T-helper 9 cell (primary cell): Measurements from ENCODE around the gene CUL5.
A peak's percentile ranks its signal among the peaks of the same experiment; 100 is the strongest.

ENCODE experiments used
- DNase-seq: peaks from one replicate; pipeline ENCODE4 v3.0.0-alpha.2; 2020
- total RNA-seq, 2 donors: gene quantifications; one replicate each; lab custom pipeline; 2026; lab: John Stamatoyannopoulos, UW

Gene CUL5
- total RNA-seq, result 42.7 to 92.3 reads per million in 2 donors

DNA sequence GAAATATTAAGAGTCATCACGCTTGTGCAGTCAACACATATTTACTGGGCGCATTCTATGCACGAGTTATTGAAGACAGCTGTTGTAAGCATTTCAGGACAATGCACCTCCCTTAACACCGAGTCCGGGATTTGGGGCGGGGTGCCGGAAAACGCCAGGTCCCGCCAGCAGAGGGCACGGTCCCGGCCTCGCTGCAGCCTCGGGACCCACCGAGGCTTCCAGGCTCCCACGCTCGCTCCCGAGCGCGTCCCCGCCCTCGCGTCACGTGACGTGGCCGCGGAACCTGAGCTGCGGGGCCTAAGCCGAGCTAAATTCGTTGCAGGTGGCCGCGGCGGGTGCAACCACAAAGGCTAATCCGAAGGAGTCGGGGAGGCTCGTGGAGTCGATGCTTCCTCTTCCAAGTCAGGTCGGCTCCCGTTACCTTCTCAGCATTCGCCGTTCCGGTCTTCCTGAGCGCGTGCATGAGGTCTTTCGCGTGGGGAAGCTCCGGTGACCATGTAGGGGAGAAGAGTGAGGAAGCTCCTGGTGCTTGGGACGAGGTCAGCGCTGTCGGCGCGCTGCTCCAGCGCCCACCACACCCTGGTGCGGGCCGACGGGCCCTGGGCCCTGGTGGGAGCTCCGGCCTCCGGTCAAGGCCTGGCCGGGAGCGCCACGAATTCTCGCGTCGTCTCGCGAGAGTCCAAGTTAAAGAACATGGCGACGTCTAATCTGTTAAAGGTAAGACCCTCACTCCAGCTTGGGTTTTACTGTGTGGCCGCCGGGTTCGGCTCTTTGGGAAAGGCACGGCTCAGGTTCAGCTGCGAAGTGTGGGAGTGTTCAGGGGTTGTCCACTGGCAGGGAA lies at the start of gene CUL5:
Gene CUL5 (plus strand): TSS at position 243 of the 841 bp plus-strand sequence. CDS start 451 bp downstream, at position 694.
- DNase-seq, result peak; percentile 88

DNA sequence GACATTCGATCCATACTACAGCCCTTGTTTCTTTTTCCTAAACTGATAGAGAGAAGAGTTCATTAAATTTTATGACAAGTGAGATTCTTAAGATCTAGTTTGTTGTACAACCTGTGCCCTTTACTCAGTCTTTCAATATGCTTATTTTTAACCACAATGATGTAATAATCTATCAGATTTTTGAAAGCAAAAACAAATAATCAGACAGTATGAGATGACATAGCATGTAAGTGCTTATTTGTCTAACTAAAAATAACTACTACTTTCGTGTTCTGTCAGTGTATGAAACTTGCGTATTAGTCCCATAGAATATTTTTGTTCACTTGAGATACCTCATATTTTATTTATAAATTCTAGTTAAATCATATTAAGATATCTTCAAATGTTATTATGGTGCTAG lies 47.2 kb upstream of the CUL5 start:
- DNase-seq, result no peak

DNA sequence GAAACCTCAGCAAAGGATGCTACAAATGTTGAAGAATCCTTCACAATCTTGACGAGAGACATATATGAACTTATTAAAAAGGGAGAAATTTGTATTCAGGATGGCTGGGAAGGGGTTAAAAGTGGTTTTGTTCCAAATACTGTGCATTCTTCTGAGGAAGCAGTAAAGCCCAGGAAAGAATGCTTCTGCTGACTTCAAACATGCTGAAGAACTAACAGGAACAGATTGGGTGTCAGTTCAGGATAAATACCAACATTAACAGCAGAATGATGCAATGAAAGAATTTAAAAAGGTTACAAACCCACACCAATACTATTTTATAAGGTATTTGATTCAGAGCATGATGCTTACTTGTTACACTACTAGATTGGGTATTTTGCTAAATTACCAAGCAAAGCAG lies 46.5 kb upstream of the CUL5 start:
- DNase-seq, result no peak

DNA sequence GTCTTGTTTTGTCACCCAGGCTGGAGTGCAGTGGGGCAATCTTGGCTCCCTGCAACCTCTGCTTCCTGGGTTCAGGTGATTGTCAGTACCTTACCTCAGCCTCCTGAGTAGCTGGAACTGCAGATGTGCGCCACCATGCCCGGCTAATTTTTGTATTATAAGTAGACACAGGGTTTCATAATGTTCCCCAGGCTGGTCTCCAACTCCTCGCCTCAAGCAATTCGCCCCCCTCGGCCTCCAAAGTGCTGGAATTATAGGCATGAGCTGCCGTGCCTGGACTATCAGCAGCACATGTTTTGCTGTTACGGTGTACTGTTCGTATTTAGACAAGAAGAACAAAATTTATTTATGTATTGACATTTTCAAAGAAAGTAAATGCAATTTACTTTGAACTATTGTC lies 45.6 kb upstream of the CUL5 start:
- no peak for DNase-seq

DNA sequence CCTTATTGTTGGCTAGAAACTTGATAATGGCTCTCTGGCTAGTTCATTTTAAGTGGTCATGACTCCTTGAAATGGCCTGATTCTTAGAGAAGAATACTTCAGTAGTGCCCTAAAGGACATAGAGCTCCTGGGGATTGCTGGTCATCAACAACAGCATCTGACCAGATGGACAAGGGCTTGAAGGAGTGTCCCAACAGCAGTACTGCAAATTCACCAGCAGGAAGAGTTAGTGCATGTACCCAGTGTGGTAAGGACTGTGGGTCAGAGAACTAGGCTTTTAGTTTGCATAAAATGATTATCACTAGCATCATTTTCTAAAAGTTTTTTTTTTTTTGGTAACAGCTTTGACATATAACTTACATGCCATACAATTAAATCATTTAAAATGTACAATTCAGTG lies 39.5 kb upstream of the CUL5 start:
- DNase-seq, result no peak

DNA sequence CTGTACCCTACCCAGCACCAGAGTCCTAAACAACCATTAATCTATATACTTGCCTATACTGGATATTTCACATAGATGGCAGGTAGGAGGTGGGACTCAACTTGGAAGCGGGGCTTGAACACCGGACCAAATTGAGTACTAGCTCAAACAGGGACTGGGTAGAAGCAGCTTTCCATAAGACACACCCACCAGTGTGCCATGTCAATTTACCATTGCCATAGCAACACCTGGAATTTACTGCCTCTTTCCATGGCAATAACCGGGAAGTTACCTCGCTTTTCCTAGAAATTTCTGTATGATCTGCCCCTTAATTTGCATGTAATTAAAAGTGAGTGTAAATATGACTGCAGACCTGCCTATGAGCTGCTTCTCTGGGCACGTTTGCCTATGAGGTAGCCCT lies 38.6 kb upstream of the CUL5 start:
- no peak for DNase-seq

DNA sequence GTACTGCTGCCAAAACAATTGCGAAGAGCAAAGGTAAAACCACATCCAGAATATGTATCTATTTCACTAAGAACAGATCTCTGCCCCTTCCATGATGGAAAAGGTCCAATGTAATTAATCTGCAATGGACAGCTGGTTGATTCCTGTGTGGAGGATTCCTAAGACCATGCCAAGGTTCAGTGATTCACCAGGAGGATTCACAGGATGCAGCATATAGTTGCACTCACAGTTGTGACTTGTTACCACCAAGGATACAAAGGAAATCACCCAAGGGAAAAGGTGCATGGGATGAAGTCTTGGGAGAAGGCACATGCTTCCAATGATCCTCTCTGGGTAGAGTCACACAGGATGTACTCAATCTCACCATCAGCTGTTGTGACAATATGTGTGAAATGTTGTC lies 35.1 kb upstream of the CUL5 start:
- DNase-seq, result no peak

DNA sequence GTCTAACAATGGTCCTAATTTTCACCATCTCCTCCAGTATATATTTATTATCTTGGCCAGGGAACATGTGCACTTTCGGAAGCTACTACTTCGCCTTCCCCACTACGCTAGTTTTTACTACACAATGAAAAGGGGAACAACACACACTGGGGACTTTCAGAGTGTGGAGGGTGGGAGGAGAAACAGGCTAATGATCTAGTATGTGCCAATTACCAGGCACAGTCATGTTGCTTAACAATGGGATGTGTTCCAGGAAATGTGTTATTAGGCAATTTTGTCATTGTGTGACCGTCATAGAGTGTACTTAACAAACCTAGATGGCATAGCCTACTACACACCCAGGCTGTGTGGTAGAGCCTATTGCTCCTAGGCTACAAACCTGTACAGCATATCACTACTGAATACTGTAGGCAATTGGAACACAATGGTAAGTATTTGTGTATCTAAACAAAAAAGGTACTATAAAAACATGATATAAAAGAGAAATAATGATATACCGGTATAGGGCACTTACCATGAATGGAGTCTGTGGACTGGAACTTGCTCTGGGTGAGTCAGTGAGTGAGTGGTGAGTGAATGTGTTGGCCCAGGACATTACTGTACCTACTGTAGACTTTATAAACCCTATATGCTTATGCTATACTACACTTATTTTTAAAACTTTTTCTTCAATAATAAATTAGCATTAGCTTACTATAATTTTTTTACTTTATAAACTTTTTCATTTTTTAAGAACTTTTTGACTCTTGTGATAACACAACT lies 20.1 kb upstream of the CUL5 start:
- DNase-seq, result no peak

DNA sequence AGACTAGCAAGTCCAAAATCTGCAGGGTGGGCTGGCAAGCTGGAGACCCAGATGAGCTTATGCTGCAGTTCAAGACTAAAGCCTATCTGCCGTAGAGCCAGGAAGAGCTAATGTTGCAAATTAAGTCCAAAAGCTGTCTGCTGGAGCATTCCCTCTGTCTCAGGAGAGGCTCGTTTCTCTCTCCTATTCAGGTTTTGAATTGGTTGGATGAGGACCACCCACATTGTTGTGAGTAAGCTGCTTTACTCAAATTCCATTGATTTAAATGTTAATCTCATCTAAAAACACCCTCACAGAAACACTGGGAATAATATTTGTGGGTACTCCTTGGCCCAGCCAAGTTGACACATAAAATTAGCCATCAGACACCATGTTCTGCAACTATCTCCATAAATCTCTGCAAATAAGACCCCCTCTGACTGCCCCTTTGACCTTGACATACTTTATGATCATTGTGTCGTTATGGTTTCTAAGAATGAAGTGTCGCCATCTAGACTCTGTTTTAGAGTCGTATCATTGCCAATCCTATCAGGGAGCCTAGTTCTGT lies 16.8 kb upstream of the CUL5 start:
- DNase-seq, result no peak

DNA sequence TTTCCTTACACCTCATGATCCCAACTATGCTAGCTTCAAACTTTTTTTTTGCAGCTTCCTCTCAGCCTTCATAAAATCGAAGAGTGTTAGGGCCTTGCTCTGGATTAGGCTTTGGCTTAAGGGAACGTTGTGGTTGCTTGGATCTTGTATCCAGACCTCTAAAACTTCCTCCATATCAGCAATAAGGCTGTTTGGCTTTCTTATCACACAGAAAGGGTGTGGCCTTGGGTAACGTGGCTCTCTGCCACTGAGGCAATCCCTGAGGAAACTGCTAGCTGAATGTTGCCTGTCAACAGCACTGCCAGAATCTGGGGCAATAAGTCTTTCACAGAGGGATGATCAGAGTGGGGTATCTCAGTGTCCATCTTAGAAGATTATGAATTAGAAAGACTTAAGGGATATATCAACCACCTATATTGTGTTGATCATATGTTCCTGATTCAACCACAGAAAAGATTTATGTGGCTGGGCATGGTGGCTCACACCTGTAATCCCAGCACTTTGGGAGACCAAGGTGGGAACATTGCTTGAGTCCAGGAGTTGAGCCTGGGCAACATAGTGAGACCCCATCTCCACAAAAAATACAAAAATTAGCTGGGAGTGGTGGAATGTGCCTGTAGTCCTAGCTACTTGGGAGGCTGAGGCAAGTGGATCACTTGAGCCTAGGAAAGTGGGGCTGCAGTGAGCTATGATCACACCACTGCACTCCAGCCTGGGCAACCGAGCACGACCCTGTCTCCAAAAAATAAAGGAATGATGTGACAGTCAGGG lies 12.5 kb upstream of the CUL5 start:
- DNase-seq, result no peak

DNA sequence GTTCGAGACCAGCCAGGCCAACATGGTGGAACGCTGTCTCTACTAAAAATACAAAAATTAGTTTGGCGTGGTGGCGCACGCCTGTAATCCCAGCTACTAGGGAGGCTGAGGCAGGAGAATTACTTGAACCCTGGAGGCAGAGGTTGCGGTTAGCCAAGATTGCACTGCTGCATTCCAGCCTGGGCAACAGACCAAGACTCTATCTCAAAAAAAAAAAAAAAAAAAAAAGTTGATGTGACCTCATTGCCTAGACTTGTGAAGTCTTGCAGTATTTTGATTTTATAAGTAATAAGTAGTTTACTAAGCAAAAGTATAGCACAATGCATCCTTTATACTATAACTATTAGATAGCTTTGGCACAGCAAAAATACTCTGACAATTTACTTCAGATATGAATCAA lies 9.9 kb upstream of the CUL5 start:
- no peak for DNase-seq

DNA sequence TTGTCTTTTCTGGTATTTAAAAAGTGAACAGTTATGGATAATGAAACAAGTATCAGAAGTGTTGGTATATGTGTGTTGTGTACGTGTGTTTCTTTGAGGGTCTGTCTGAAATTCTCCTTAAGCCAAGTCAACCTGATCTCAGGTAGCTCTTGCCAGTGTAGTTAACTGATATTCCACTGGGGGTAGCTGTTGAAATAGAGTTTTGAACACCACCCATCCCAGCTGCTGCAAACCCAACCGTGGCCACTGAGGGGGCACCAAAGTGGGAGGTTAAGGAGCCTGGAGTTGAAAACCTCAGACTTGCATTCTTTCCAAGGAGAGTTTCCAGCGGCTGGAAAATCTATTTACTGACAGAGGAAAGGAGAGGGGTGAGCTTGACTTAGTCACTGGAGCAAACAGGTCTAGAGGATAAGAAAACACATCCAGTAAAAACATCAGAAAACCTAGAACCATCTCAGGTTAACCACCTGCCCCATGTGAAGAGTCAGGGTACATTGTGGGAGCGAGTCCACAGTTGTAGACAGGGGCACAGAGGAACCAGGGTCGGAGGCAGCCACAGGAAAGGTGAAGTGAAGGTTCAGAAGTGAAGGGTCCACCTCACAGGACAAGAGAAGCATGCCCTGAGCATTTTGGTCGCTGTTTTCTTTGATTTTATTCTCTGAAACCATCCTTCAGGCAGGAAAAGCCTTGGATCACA lies 8.8 kb upstream of the CUL5 start:
- no peak for DNase-seq

DNA sequence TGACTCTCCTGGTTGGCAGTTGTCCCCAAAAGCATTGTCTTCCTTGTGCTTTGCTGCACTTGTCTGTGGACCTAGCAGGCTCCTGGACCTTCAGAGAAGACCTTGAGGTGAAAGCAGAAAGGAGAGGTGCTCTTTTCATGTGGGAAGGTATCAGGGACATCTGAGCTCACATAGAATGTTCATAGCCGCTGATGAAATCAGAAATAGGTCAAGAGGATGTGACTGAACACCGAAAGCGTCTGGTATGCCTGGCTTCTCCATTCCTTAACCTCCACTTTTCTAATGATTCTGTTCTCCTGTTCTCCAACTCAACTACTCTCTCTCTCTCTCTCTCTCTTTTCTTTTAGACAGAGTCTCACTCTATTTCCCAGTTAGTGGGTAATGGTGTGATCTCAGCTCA lies 6.2 kb upstream of the CUL5 start:
- no peak for DNase-seq

DNA sequence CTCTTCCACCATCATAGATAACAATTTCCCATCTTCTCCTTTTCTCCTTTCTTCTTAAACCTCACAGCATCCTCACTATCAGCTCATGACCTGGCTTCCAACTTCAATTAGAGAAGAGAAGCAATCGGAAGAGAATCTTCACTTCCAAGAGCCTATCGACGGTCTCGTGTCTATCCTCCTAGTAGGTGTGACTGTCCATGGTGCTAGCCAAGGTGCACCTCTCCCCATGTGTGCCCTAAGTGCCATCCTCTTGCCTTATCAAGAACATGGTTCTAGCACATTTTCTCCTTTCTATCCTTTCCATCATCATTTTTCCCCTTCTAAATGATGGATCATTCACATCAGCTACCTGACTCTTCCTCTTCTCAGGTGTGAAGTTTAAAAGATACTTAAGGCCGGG lies 5.1 kb upstream of the CUL5 start:
- DNase-seq, result no peak

DNA sequence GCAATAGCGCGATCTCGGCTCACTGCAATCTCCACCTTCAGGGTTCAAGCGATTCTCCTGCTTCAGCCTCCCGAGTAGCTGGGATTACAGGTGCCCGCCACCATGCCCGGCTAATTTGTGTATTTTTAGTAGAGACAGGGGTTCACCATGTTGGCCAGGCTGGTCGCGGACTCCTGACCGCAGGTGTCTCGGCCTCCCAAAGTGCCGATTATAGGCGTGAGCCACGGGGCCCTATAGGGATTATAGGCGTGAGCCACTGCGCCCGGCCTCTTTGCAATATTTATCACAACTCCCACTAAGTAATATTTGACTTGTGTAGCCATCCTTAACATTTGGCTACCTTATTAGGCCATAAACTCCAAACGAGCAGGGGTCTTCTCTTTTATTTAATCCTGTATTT lies 879 bp upstream of the CUL5 start:
- no peak for DNase-seq

DNA sequence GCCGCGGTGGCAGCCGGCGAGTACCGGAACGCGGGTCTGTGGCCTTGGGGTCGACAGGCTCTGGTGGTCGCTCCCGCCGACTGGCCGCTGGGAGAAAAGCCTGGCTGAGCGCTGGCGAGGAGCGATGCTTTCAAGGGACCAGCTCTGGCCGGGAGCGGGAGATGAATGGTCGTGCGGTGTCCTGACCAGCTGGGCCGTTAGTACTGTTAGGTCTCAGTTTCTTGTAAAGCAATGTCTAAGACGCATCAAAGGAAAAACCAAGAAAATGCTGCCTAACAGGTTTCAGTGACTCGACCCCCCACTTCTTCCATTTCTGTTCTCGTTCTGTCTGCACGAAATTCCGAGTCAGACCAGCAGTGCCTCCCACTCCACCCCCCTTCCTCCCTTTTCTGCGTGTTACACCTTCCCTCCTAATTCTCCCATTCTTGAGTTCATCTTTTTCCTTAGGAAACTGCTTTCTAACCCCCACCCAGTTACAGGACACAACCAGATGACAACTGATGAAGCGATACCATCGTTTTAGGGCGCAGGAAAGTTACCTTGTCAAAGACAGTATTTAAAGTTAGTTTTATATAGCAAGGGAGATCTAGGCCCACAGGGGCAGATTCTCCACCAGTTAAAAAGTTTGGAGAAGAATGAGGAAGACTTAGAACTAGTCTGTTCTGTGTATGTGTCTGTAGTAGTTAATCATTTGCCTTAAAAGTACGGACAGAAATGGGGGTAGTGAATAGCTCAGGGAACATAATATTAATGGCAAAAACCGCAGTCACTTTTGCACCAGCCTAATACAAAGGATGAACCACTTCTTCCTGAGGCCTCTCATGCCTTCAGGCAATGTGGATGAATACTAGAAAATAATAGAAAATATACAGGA lies 1.0 kb downstream of the CUL5 start:
- DNase-seq, result no peak

DNA sequence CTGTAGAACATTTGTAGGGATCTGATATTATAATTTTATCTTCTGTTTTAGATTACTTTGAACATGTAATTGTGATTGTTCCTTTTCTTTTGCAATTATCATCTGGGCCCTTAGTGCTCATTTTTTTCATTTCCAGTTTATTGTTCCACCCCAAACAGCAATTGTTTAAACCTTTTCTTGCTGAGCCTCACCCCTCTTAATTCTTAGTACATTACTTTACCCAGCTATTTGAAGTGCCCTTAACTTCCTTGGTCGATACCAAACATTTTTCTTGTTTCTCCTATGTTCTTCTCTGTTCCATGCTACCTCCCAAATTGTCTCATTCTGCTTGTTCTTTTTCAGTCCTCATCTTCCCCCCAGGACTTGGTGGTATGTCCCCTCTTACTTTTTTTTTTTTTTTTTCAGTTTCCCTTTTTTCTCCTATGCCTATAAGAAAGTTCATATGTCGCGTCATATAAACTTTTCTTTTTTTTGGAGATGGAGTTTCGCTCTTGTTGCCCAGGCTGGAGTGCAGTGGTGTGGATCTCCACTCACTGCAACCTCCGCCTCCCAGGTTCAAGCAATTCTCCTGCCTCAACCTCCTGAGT lies 3.5 kb downstream of the CUL5 start:
- no peak for DNase-seq

DNA sequence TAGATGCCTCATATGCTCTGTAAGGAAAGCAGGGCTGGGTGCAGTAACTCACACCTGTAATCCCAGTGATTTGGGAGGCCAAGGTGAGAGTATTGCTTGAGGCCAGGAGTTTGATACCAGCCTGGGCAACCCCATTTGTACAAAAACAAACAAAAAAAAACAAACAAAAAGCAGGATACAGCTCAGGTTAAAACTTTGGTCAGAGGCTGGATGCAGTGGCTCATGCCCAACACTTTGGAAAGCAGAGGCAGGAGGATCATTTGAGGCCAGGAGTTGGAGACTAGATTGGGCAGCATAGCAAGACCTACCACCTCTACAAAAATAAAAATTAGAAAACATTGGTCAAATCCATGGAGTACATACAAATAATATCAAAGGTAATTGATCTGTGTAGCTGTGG lies 7.9 kb downstream of the CUL5 start:
- no peak for DNase-seq

DNA sequence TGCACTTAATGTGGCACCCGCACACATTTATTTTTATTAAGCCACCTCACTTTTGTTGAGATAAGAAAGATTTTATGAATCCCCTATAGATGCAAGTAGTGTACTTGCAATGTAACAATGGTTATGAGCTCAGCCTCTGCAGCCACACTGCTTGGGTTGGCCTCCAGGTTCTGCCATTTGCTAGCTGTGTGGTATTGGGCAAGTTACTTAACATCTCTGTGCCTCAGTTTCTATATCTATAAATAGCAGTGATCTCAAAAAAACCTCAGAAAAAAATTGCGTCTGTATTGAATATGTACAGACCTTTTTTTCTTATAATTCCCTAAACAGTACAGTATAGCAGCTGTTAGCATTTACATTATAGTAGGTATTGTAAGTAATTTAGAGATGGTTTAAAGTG lies 10.0 kb downstream of the CUL5 start:
- DNase-seq, result no peak

DNA sequence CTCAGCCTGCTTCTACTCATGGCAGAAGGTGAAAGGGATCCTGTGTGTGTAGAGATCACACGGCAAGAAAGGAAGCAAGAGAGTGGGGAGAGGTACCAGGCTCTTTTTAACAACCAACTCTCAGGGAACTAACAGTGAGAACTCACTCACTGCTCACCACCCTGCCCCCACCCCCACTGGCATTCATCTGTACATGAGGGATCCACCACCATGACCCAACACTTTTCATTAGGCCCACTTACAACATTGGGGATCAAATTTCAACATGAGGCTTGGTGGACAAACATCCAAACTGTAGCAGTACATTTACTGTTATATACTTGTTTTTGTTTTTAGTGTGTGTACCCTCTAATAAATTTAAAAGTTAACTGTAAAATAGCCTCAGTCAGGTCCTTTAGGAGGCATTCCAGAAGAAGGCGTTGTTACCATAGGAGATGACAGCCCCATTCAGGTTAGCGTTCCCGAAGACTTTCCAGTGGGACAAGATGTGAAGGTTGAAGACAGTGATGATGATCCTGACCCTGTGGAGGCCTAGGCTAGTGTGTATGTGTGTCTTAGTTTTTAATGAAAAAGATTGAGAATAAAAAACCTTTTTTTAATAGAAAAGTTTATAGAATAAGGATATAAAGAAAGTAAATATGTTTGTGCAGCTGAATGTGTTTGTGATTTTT lies 11.3 kb downstream of the CUL5 start:
- DNase-seq, result no peak
